ENCODE data around the gene SIRT1.
"Not testable (repeated sequence)": the region's sequence is repeated elsewhere in the genome, so short reads cannot be mapped to it uniquely, and the experiment has no call there.

SIRT1 gene

GRCh38 chr10:67884313-67884841 lies at the start of gene SIRT1:
SIRT1 (plus strand) TSS chr10:67884656; CDS start chr10:67884722, 66 bp downstream.
- DNase-seq, result peak; percentile 62

GRCh38 chr10:67835541-67836394 lies 48.7 kb upstream of the SIRT1 start:
- DNase-seq, result not testable (repeated sequence)

- no peak for DNase-seq
Observed at GRCh38 chr10:67836488-67836887, 48.0 kb upstream of the SIRT1 start.

GRCh38 chr10:67836972-67837371 lies 47.5 kb upstream of the SIRT1 start:
- no peak for DNase-seq

- DNase-seq, result peak; percentile 68
Observed at GRCh38 chr10:67837541-67838314, 46.7 kb upstream of the SIRT1 start, which contains the start of gene DNAJC12. DNAJC12 (minus strand) TSS chr10:67838188; CDS start chr10:67838011, 177 bp downstream.

GRCh38 chr10:67839511-67839910 lies 44.9 kb upstream of the SIRT1 start:
- DNase-seq, result not testable (repeated sequence)

GRCh38 chr10:67839951-67840350 lies 44.5 kb upstream of the SIRT1 start:
- DNase-seq, result no peak

- no peak for DNase-seq
Observed at GRCh38 chr10:67841737-67842136, 42.7 kb upstream of the SIRT1 start.

GRCh38 chr10:67843284-67843683 lies 41.2 kb upstream of the SIRT1 start:
- DNase-seq, result no peak

GRCh38 chr10:67849331-67850011 lies 35.0 kb upstream of the SIRT1 start:
- peak; percentile 50 for DNase-seq

- DNase-seq, result no peak
Observed at GRCh38 chr10:67851186-67851585, 33.3 kb upstream of the SIRT1 start.

GRCh38 chr10:67852761-67853160 lies 31.7 kb upstream of the SIRT1 start:
- DNase-seq, result no peak

- no peak for DNase-seq
Observed at GRCh38 chr10:67853512-67853911, 30.9 kb upstream of the SIRT1 start.

GRCh38 chr10:67858971-67859370 lies 25.5 kb upstream of the SIRT1 start:
- no peak for DNase-seq

- DNase-seq, result no peak
Observed at GRCh38 chr10:67861750-67862432, 22.6 kb upstream of the SIRT1 start.

- DNase-seq, result no peak
Observed at GRCh38 chr10:67863094-67863493, 21.4 kb upstream of the SIRT1 start.

GRCh38 chr10:67864607-67865371 lies 19.7 kb upstream of the SIRT1 start:
- no peak for DNase-seq

GRCh38 chr10:67868132-67868531 lies 16.3 kb upstream of the SIRT1 start:
- DNase-seq, result no peak

GRCh38 chr10:67869996-67870395 lies 14.5 kb upstream of the SIRT1 start:
- DNase-seq, result no peak

GRCh38 chr10:67875340-67876238 lies 8.9 kb upstream of the SIRT1 start:
- no peak for DNase-seq
